Muscle of back (tissue), 11 donors: ENCODE measurements around the gene CACNG4. TPM values are rescaled to one million over a fixed set of nuclear protein-coding genes. Genes with fewer than 3 reads are reported as not detected.

Source experiments
- DNase-seq, 3 donors: peaks; one replicate each; pipeline versions ENCODE4 v3.0.0 to v3.0.0-alpha.2; 2013
- polyA plus RNA-seq, 10 donors: library from polyadenylated mRNA; unstranded; fragments of 120-200 nt; gene quantifications; one replicate each; pipeline ENCODE4 v1.2.1, GENCODE V29; 2013; ENCODE audit not compliant: insufficient read length in 10 of 10

The CACNG4 gene
- polyA plus RNA-seq, 10 donors = 4.8 to 14.7 (median 12.4) TPM

GRCh38 chr17:66981983-66982508, 17.5 kb downstream of the CACNG4 start:
- DNase-seq = no peak

GRCh38 chr17:66983414-66984021, 19.0 kb downstream of the CACNG4 start:
- no peak for DNase-seq

- DNase-seq = no peak
Measured at GRCh38 chr17:66984730-66985129, 20.2 kb downstream of the CACNG4 start.

- DNase-seq = no peak
Measured at GRCh38 chr17:66985338-66986237, 21.1 kb downstream of the CACNG4 start.

- DNase-seq = no peak
Measured at GRCh38 chr17:66986659-66987058, 22.2 kb downstream of the CACNG4 start.

GRCh38 chr17:66987059-66987616, 22.6 kb downstream of the CACNG4 start:
- no peak for DNase-seq

GRCh38 chr17:66988069-66988798, 23.7 kb downstream of the CACNG4 start:
- no peak for DNase-seq

- no peak for DNase-seq
Measured at GRCh38 chr17:66989076-66989475, 24.6 kb downstream of the CACNG4 start.

- no peak for DNase-seq
Measured at GRCh38 chr17:66989579-66989978, 25.1 kb downstream of the CACNG4 start.

- no peak for DNase-seq
Measured at GRCh38 chr17:66990047-66990446, 25.5 kb downstream of the CACNG4 start.

GRCh38 chr17:66992911-66993442, 28.5 kb downstream of the CACNG4 start:
- no peak for DNase-seq

- no peak for DNase-seq
Measured at GRCh38 chr17:66994361-66994760, 29.9 kb downstream of the CACNG4 start.

GRCh38 chr17:66994930-66995535, 30.5 kb downstream of the CACNG4 start:
- no peak for DNase-seq

- DNase-seq = no peak
Measured at GRCh38 chr17:66995944-66996343, 31.4 kb downstream of the CACNG4 start.

GRCh38 chr17:66996926-66997325, 32.4 kb downstream of the CACNG4 start:
- DNase-seq = no peak

GRCh38 chr17:67003231-67003630, 38.7 kb downstream of the CACNG4 start:
- no peak for DNase-seq

- DNase-seq = no peak
Measured at GRCh38 chr17:67004181-67004580, 39.7 kb downstream of the CACNG4 start.

GRCh38 chr17:67007266-67007665, 42.8 kb downstream of the CACNG4 start:
- no peak for DNase-seq

GRCh38 chr17:67008101-67008500, 43.6 kb downstream of the CACNG4 start:
- DNase-seq = no peak

- DNase-seq = no peak
Measured at GRCh38 chr17:67011527-67012175, 47.1 kb downstream of the CACNG4 start.

GRCh38 chr17:67013891-67014290, 49.4 kb downstream of the CACNG4 start:
- DNase-seq = no peak
